WTC11 (cell line): ENCODE measurements around the gene SNAP25.

Experiments used
- NR2C2 ChIP-seq: sonication (generic); formaldehyde crosslinking; IDR thresholded peaks from 2 replicates; pipeline ENCODE4 v1.8.0; 2022; ENCODE audit warnings: mild to moderate bottlenecking, missing genetic modification reagents
- ZNF396 ChIP-seq: fragments of 250-450 bp; sonication (Bioruptor Pico); IDR thresholded peaks from 2 replicates; pipeline ENCODE4 v1.8.0; 2021; ENCODE audit warnings: mild to moderate bottlenecking, moderate library complexity, borderline replicate concordance
- TF ChIP-seq, protein P1 (sequence below): sonication (generic); formaldehyde crosslinking; IDR thresholded peaks from 2 replicates; pipeline ENCODE4 v1.8.1; 2023; ENCODE audit warnings: mild to moderate bottlenecking, missing genetic modification reagents, moderate library complexity
- TF ChIP-seq, protein P2 (sequence below): fragments of 200-600 bp; IDR thresholded peaks from 2 replicates; pipeline ENCODE4 v1.8.0; 2022; ENCODE audit warnings: antibody characterized with exemption
- TF ChIP-seq, protein P3 (sequence below): sonication (generic); formaldehyde crosslinking; IDR thresholded peaks from 2 replicates; pipeline ENCODE4 v1.8.0; 2022; ENCODE audit warnings: mild to moderate bottlenecking, missing genetic modification reagents
- TF ChIP-seq, protein P4 (sequence below): sonication (generic); formaldehyde crosslinking; IDR thresholded peaks from 2 replicates; pipeline ENCODE4 v1.8.1; 2022; ENCODE audit warnings: low read depth, mild to moderate bottlenecking, moderate library complexity, missing genetic modification reagents, borderline replicate concordance

DNA sequence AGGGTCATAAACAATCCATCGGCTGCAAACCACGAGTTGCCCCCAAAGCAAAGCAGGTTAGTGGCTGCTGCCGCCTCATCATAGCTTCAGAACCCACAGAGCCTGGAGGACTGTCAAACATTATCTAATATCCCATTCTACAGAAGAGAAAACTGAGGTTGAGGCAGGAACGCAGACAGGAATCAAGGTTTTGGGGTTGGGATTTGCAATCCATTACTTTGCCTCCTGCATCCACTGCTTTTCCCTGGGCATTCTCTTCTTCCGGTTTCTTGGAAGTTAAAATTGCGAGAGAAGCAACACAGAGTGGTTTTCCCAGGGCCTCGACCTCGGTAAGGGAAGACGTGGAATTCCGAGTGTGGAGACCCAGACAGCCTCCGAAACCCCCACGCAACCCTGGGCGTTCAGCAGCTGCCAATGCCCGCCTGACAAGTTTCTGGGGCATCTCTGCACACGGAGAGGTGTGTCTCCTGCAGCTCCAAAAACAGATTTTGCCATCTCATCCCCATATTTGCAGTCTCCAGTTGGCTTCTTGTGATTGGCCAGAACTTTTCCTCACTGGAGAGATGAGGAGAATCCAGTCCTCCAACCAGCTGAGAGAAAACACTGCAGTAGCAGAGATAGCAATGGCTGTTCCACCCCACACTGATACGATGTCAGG, 45.5 kb upstream of the SNAP25 start:
- TF ChIP-seq, protein P1, sequence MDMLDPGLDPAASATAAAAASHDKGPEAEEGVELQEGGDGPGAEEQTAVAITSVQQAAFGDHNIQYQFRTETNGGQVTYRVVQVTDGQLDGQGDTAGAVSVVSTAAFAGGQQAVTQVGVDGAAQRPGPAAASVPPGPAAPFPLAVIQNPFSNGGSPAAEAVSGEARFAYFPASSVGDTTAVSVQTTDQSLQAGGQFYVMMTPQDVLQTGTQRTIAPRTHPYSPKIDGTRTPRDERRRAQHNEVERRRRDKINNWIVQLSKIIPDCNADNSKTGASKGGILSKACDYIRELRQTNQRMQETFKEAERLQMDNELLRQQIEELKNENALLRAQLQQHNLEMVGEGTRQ = no peak
- TF ChIP-seq, protein P2, sequence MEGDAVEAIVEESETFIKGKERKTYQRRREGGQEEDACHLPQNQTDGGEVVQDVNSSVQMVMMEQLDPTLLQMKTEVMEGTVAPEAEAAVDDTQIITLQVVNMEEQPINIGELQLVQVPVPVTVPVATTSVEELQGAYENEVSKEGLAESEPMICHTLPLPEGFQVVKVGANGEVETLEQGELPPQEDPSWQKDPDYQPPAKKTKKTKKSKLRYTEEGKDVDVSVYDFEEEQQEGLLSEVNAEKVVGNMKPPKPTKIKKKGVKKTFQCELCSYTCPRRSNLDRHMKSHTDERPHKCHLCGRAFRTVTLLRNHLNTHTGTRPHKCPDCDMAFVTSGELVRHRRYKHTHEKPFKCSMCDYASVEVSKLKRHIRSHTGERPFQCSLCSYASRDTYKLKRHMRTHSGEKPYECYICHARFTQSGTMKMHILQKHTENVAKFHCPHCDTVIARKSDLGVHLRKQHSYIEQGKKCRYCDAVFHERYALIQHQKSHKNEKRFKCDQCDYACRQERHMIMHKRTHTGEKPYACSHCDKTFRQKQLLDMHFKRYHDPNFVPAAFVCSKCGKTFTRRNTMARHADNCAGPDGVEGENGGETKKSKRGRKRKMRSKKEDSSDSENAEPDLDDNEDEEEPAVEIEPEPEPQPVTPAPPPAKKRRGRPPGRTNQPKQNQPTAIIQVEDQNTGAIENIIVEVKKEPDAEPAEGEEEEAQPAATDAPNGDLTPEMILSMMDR = no peak
- TF ChIP-seq ZNF396 (CRISPR knock-in tag) (no peak), NR2C2 (CRISPR knock-in tag) (no peak)
- TF ChIP-seq, protein P3, sequence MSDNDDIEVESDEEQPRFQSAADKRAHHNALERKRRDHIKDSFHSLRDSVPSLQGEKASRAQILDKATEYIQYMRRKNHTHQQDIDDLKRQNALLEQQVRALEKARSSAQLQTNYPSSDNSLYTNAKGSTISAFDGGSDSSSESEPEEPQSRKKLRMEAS (CRISPR knock-in tag) = no peak
- TF ChIP-seq, protein P4, sequence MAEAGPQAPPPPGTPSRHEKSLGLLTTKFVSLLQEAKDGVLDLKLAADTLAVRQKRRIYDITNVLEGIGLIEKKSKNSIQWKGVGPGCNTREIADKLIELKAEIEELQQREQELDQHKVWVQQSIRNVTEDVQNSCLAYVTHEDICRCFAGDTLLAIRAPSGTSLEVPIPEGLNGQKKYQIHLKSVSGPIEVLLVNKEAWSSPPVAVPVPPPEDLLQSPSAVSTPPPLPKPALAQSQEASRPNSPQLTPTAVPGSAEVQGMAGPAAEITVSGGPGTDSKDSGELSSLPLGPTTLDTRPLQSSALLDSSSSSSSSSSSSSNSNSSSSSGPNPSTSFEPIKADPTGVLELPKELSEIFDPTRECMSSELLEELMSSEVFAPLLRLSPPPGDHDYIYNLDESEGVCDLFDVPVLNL (CRISPR knock-in tag) = no peak
